HG03521 (cell line): Measurements from ENCODE around the gene PDGFD.

Source experiments
- ATAC-seq: cut with Tn5 transposase; IDR thresholded peaks from one replicate; pipeline ENCODE4 v1.9.1; 2021; ENCODE audit warnings: mild to moderate bottlenecking, moderate library complexity; ENCODE audit not compliant: unreplicated experiment

Gene PDGFD

GRCh38 chr11:104095791-104096190 is 68.2 kb downstream of the PDGFD start:
- no peak for ATAC-seq

- no peak for ATAC-seq
These were observed 69.4 kb downstream of the PDGFD start for GRCh38 chr11:104094576-104094975.

GRCh38 chr11:104093426-104094280 is 70.3 kb downstream of the PDGFD start:
- ATAC-seq, result no peak

GRCh38 chr11:104092744-104093143 is 71.2 kb downstream of the PDGFD start:
- no peak for ATAC-seq

GRCh38 chr11:104091281-104092096 is 72.5 kb downstream of the PDGFD start:
- ATAC-seq, result no peak

- ATAC-seq, result no peak
These were observed 73.2 kb downstream of the PDGFD start for GRCh38 chr11:104090767-104091166.

- no peak for ATAC-seq
These were observed 74.5 kb downstream of the PDGFD start for GRCh38 chr11:104089481-104089880.

GRCh38 chr11:104086621-104087020 is 77.3 kb downstream of the PDGFD start:
- no peak for ATAC-seq

- no peak for ATAC-seq
These were observed 85.0 kb downstream of the PDGFD start for GRCh38 chr11:104078995-104079394.

- ATAC-seq, result no peak
These were observed 85.7 kb downstream of the PDGFD start for GRCh38 chr11:104078245-104078644.

- no peak for ATAC-seq
These were observed 87.5 kb downstream of the PDGFD start for GRCh38 chr11:104076455-104076854.

GRCh38 chr11:104075706-104076105 is 88.2 kb downstream of the PDGFD start:
- no peak for ATAC-seq

GRCh38 chr11:104075091-104075490 is 88.9 kb downstream of the PDGFD start:
- no peak for ATAC-seq

GRCh38 chr11:104073950-104074705 is 89.8 kb downstream of the PDGFD start:
- peak; percentile 68 for ATAC-seq

GRCh38 chr11:104067534-104067933 is 96.4 kb downstream of the PDGFD start:
- ATAC-seq, result no peak

GRCh38 chr11:104064034-104064630 is 99.8 kb downstream of the PDGFD start:
- no peak for ATAC-seq

GRCh38 chr11:104061853-104062521 is 102.0 kb downstream of the PDGFD start:
- no peak for ATAC-seq

GRCh38 chr11:104060820-104061219 is 103.1 kb downstream of the PDGFD start:
- ATAC-seq, result no peak

GRCh38 chr11:104060004-104060794 is 103.7 kb downstream of the PDGFD start:
- no peak for ATAC-seq
